ENCODE measurements around the gene HSD17B4.

- TF ChIP-seq, protein P1, sequence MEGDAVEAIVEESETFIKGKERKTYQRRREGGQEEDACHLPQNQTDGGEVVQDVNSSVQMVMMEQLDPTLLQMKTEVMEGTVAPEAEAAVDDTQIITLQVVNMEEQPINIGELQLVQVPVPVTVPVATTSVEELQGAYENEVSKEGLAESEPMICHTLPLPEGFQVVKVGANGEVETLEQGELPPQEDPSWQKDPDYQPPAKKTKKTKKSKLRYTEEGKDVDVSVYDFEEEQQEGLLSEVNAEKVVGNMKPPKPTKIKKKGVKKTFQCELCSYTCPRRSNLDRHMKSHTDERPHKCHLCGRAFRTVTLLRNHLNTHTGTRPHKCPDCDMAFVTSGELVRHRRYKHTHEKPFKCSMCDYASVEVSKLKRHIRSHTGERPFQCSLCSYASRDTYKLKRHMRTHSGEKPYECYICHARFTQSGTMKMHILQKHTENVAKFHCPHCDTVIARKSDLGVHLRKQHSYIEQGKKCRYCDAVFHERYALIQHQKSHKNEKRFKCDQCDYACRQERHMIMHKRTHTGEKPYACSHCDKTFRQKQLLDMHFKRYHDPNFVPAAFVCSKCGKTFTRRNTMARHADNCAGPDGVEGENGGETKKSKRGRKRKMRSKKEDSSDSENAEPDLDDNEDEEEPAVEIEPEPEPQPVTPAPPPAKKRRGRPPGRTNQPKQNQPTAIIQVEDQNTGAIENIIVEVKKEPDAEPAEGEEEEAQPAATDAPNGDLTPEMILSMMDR (IDR thresholded peaks at IDR 0.05; ENCODE audit: poor library complexity) = no peak
- no peak for TF ChIP-seq EZH2 (IDR thresholded peaks at IDR 0.05; ENCODE audit: borderline replicate concordance)
These were observed 24.0 kb downstream of the HSD17B4 start for GRCh38 chr5:119476341-119476740.

Data from hepatocyte (in vitro differentiated cells).